ENCODE results near the gene CAV1. TPM values are rescaled to one million over a fixed set of nuclear protein-coding genes. Genes with fewer than 3 reads are reported as not detected.

CAV1 gene
- total RNA-seq, 1 donor from 2014 or later, result 531 TPM

DNA sequence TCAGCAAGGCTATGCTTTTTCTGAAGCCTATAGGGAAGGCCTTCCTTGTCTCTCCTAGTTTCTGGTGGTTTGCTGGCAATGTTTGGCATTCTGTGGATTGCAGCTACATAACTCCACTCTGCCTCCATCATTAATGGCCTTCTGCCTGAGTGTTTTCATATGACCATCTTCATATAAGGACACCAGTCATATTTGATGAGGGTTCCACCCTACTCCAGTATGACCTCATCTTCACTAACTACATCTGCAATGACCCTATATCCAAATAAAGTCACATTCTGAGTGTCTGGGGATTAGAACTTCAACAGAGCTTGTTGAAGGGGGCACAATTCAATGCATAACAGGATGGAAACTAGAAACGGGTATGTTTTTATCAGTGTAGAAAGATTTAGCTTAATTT is 22.1 kb downstream of the CAV1 start:
- no peak for TF ChIP-seq CTCF (IDR thresholded peaks at IDR 0.05)
- H3K36me3 ChIP-seq, result peaks cover 22% of the 10 kb centered on the region
- intact Hi-C loops (cut with DNase I), result no loop called here
- peak overlapping the region; percentile 5 for H3K27ac ChIP-seq
- no peaks in the 10 kb centered on the region for H3K9me3 ChIP-seq
- peaks cover 29% of the 10 kb centered on the region for H3K4me1 ChIP-seq
- DNase-seq, result no peak
- ATAC-seq, result no peak
- no peaks in the 10 kb centered on the region for H3K27me3 ChIP-seq (ENCODE audit: low read depth)
- H3K4me3 ChIP-seq, result no peak overlapping the region

- H3K4me3 ChIP-seq, result no peak overlapping the region
- peaks cover 22% of the 10 kb centered on the region for H3K36me3 ChIP-seq
- intact Hi-C loops (cut with DNase I), result no loop called here
- no peak for ATAC-seq
- no peak for TF ChIP-seq CTCF (IDR thresholded peaks at IDR 0.05)
- peaks cover 29% of the 10 kb centered on the region for H3K4me1 ChIP-seq
- no peaks in the 10 kb centered on the region for H3K27me3 ChIP-seq (ENCODE audit: low read depth)
- H3K9me3 ChIP-seq, result no peaks in the 10 kb centered on the region
- DNase-seq, result no peak
- H3K27ac ChIP-seq, result peak overlapping the region; percentile 5
These were observed 22.5 kb downstream of the CAV1 start for GRCh38 chr7:116547347-116547746.

DNA sequence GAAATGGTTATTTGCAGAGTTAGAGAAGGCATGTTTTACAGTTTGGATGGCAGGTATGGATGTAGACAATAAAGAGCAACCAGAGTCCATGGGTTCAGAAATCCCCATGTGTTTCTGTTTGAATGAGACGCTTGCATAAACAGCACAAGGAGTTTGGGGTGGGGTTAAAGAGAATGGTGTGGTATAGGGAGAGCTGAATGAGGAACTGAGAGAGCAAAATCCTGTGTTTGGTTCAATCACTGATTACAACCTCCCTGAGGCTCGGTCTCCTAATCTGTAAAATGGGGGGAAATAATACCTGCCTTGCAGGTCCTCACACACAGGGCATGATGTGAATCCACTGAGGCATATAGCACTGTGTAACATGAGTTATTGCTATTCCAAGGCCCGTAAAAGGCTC is 23.7 kb downstream of the CAV1 start:
- DNase-seq, result no peak
- no peak for TF ChIP-seq CTCF (IDR thresholded peaks at IDR 0.05)
- no peak for ATAC-seq

DNA sequence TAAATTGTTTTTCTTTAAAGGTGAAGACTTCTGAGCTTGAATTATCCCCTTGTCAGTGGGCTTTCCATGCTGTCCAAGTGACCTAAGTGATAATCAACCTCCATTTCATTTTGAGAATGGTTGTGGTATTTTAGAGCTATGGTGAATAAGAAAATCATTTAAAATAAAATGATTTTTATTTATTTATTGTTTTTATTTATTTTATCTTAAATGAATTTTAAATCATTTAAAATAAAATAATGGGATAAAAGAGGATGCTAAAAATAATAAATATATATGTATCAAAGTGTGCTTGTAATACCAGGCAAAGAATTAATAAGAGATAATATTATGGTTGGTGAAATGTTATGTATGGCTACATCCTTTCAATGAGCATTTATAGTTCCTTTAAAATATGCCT is 24.5 kb downstream of the CAV1 start:
- Histone ChIP-seq H3K27ac (no peak overlapping the region), H3K9me3 (no peaks in the 10 kb centered on the region), H3K4me3 (no peak overlapping the region), H3K27me3 (ENCODE audit: low read depth) (no peaks in the 10 kb centered on the region), H3K4me1 (peaks cover 45% of the 10 kb centered on the region), H3K36me3 (peaks cover 17% of the 10 kb centered on the region)
- ATAC-seq (no peak), DNase-seq (no peak)
- intact Hi-C loops (cut with DNase I), result no loop called here
- no peak for TF ChIP-seq CTCF (IDR thresholded peaks at IDR 0.05)

More for the DNA sequence above, 23.7 kb downstream of the CAV1 start:
- H3K27me3 ChIP-seq (ENCODE audit: low read depth), result no peaks in the 10 kb centered on the region
- H3K4me3 ChIP-seq, result no peak overlapping the region
- peaks cover 37% of the 10 kb centered on the region for H3K4me1 ChIP-seq
- intact Hi-C loops (cut with DNase I), result no loop called here
- no peaks in the 10 kb centered on the region for H3K9me3 ChIP-seq
- no peak overlapping the region for H3K27ac ChIP-seq
- peaks cover 22% of the 10 kb centered on the region for H3K36me3 ChIP-seq

GRCh38 chr7:116551692-116552091 is 26.9 kb downstream of the CAV1 start:
- Histone ChIP-seq H3K4me3 (no peak overlapping the region), H3K9me3 (no peaks in the 10 kb centered on the region), H3K36me3 (peaks cover 12% of the 10 kb centered on the region), H3K27me3 (ENCODE audit: low read depth) (no peaks in the 10 kb centered on the region), H3K4me1 (peaks cover 42% of the 10 kb centered on the region), H3K27ac (no peak overlapping the region)
- no peak for ATAC-seq
- intact Hi-C loops (cut with DNase I), result no loop called here
- no peak for DNase-seq
- TF ChIP-seq CTCF (IDR thresholded peaks at IDR 0.05), result no peak

- Histone ChIP-seq H3K27me3 (ENCODE audit: low read depth) (no peaks in the 10 kb centered on the region), H3K36me3 (peaks cover 12% of the 10 kb centered on the region), H3K27ac (no peak overlapping the region), H3K4me1 (peaks cover 42% of the 10 kb centered on the region), H3K9me3 (no peaks in the 10 kb centered on the region), H3K4me3 (no peak overlapping the region)
- no peak for DNase-seq
- ATAC-seq, result peak in 1 of 2 donors; percentile 53
- intact Hi-C loops (cut with DNase I), result no loop called here
- no peak for TF ChIP-seq CTCF (IDR thresholded peaks at IDR 0.05)
These were observed 27.8 kb downstream of the CAV1 start for GRCh38 chr7:116552602-116553001.
